IMR-90 (cell line): ENCODE results near the gene PIP4K2A.

Experiments
- CEBPB ChIP-seq: IDR thresholded peaks from 2 replicates; pipeline ENCODE4 v1.6.1; 2012; ENCODE audit warnings: low read depth, low read length, improper control_type of control experiment
- CTCF ChIP-seq: conservative IDR thresholded peaks from 2 replicates; pipeline ENCODE4 v1.5.1; 2012; ENCODE audit warnings: mild to moderate bottlenecking, low read depth, low read length, improper control_type of control experiment
- USF2 ChIP-seq: fragments of 150-350 bp; IDR thresholded peaks from 2 replicates; pipeline ENCODE4 v1.6.1; 2017; ENCODE audit warnings: mild to moderate bottlenecking, antibody characterized with exemption, low read length, low read depth

GRCh38 chr10:22702348-22702747, 12.0 kb downstream of the PIP4K2A start:
- TF ChIP-seq CTCF, result no peak
- no peak for TF ChIP-seq USF2
- TF ChIP-seq CEBPB, result peak; percentile 38; the same call in 1 of the 2 replicates
